Endothelial cell of umbilical vein (primary cell): ENCODE data around the gene BHLHE23. TPM values are rescaled to one million over a fixed set of nuclear protein-coding genes. Genes with fewer than 3 reads are reported as not detected.

Experiments used
- BruUV-seq: library from RNA; stranded (reverse); fragments of 400-500 nt; replicated peaks from 2 replicates; lab custom pipeline; 2021; lab: Mats Ljungman, UMichigan
- CTCF ChIA-PET: fragments of 300-600, 350-600 bp; sonication (Branson Sonifier 250); formaldehyde crosslinking; loops from one replicate; lab custom pipeline; 2021; ENCODE audit warnings: antibody characterized with exemption, inconsistent platforms; lab: Charles Lee
- POLR2A ChIA-PET: fragments of 300-600, 350-600 bp; sonication (Branson Sonifier 250); formaldehyde crosslinking; loops from one replicate; lab custom pipeline; 2021; ENCODE audit warnings: antibody characterized with exemption, inconsistent platforms; lab: Charles Lee
- DNase-seq: peaks from one replicate; pipeline ENCODE4 v3.0.0-alpha.2; 2011; ENCODE audit warnings: low read depth, low spot score
- FAIRE-seq: peaks from 2 replicates; lab custom pipeline; 2011; peaks lifted over from hg19 to GRCh38; lab: Jason Lieb, UNC
- H2AFZ ChIP-seq: 2 replicates; pipeline ENCODE4 v1.6.0; 2012; ENCODE audit warnings: low read depth, low read length, control low read depth, inconsistent platforms
- H3K27ac ChIP-seq: 2 replicates; pipeline ENCODE4 v1.5.1; 2011; ENCODE audit warnings: low read depth, mild to moderate bottlenecking, control low read depth, low read length, moderate library complexity; ENCODE audit not compliant: insufficient read depth
- H3K27me3 ChIP-seq, 2 experiments: 2 replicates each; pipeline versions ENCODE4 v1.6.0 to v1.6.1; 2011; ENCODE audit warnings: low read length in 2 of 2, mixed read lengths in 1 of 2; ENCODE audit not compliant: control insufficient read depth in 2 of 2, insufficient read depth in 2 of 2
- H3K36me3 ChIP-seq, 2 experiments: 2 replicates in 1 of 2; 3 replicates in 1 of 2; pipeline ENCODE4 v1.5.1; 2011; ENCODE audit warnings: low read length in 2 of 2, mild to moderate bottlenecking in 1 of 2, moderate library complexity in 1 of 2; ENCODE audit not compliant: control insufficient read depth in 2 of 2, insufficient read depth in 2 of 2; ENCODE audit errors: extremely low read depth in 1 of 2
- H3K4me1 ChIP-seq: 3 replicates; pipeline ENCODE4 v1.5.1; 2011; ENCODE audit warnings: mild to moderate bottlenecking, low read length; ENCODE audit not compliant: control insufficient read depth, insufficient read depth; ENCODE audit errors: extremely low read depth
- H3K4me2 ChIP-seq: 2 replicates; pipeline ENCODE4 v1.6.1; 2011; ENCODE audit warnings: low read length, control low read depth, mixed read lengths; ENCODE audit not compliant: insufficient read depth
- H3K4me3 ChIP-seq, 3 experiments: fragments of 200-600 bp in 1 of 3; sonication (generic), shearing (Covaris generic) in 1 of 3; replicated peaks in 1 of 3; 2 replicates each; pipeline ENCODE4 v1.5.1; 2011 to 2016; ENCODE audit warnings: control low read depth in 3 of 3, low read length in 3 of 3, mild to moderate bottlenecking in 2 of 3, inconsistent platforms in 1 of 3, low read depth in 1 of 3, moderate library complexity in 1 of 3; ENCODE audit not compliant: insufficient read depth in 1 of 3
- H3K79me2 ChIP-seq: 2 replicates; pipeline ENCODE4 v1.6.0; 2012; ENCODE audit warnings: low read length, inconsistent platforms; ENCODE audit not compliant: control insufficient read depth, insufficient read depth
- H3K9ac ChIP-seq: replicated peaks from 2 replicates; pipeline ENCODE3; 2011; ENCODE audit warnings: low read length, control low read depth; ENCODE audit not compliant: insufficient read depth; ENCODE audit errors: extremely low read depth
- H3K9me1 ChIP-seq: replicated peaks from 3 replicates; pipeline ENCODE4 v1.6.0; 2011; ENCODE audit warnings: mild to moderate bottlenecking, low read length; ENCODE audit not compliant: control insufficient read depth, insufficient read depth; ENCODE audit errors: extremely low read depth
- H3K9me3 ChIP-seq: replicated peaks from 2 replicates; pipeline ENCODE4 v1.5.1; 2012; ENCODE audit warnings: low read length, inconsistent platforms; ENCODE audit not compliant: control insufficient read depth, insufficient read depth
- H4K20me1 ChIP-seq: replicated peaks from 2 replicates; pipeline ENCODE3; 2011; ENCODE audit warnings: mild to moderate bottlenecking, low read length; ENCODE audit not compliant: control insufficient read depth, insufficient read depth; ENCODE audit errors: extremely low read depth
- EZH2 ChIP-seq: IDR thresholded peaks from 2 replicates; pipeline ENCODE4 v1.6.1; 2012; ENCODE audit warnings: borderline replicate concordance, low read depth, mild to moderate bottlenecking, moderate library complexity, low read length, inconsistent platforms; ENCODE audit not compliant: severe bottlenecking
- FOS ChIP-seq: IDR thresholded peaks from 2 replicates; pipeline ENCODE4 v1.6.1; 2011; ENCODE audit warnings: mild to moderate bottlenecking, low read length, moderate library complexity, borderline replicate concordance; ENCODE audit not compliant: insufficient read depth
- GATA2 ChIP-seq: IDR thresholded peaks from 2 replicates; pipeline ENCODE4 v1.7.0; 2011; ENCODE audit warnings: low read depth, mild to moderate bottlenecking, moderate library complexity, mixed read lengths, low read length; ENCODE audit not compliant: insufficient read length, insufficient read depth
- JUN ChIP-seq: IDR thresholded peaks from 2 replicates; pipeline ENCODE4 v1.6.1; 2011; ENCODE audit warnings: borderline replicate concordance, low read depth; ENCODE audit not compliant: insufficient read length, insufficient read depth
- MYC ChIP-seq: IDR thresholded peaks from one replicate; pipeline ENCODE4 v1.6.1; 2011; ENCODE audit warnings: mild to moderate bottlenecking, low read depth, low read length
- POLR2A ChIP-seq: IDR thresholded peaks from 2 replicates; pipeline ENCODE4 v1.6.1; 2012; ENCODE audit warnings: low read depth, mild to moderate bottlenecking, control low read depth, low read length
- POLR2AphosphoS5 ChIP-seq: IDR thresholded peaks from 2 replicates; pipeline ENCODE4 v1.6.1; 2012; ENCODE audit warnings: low read depth, mild to moderate bottlenecking, control low read depth, low read length, moderate library complexity; ENCODE audit not compliant: insufficient read depth
- dilution Hi-C: fragments of 300-500 bp; cut with MboI; formaldehyde crosslinking; loops from one replicate; pipeline ENCODE4 v1.15.0; 2019; ENCODE audit warnings: low sequenced_read_pairs; ENCODE audit not compliant: extremely low pct_ligation_motif_present
- intact Hi-C: fragments of 100-400 bp; cut with micrococcal nuclease; formaldehyde crosslinking; loops from one replicate; pipeline ENCODE4 v1.10.0; 2022
- polyA plus RNA-seq, 4 experiments: library from polyadenylated mRNA; depleted of rRNA in 3 of 4; stranded (reverse) in 3 of 4; unstranded in 1 of 4; fragments of >200 nt; gene quantifications; 2 replicates each; pipeline versions ENCODE4 v1.2.1 to v1.2.3, GENCODE V29; 2011 to 2012; ENCODE audit warnings: missing spikeins in 1 of 4
- total RNA-seq: library from RNA; stranded (reverse); gene quantifications from 2 replicates; pipeline ENCODE4 v1.2.3, GENCODE V29; 2021
- TF ChIP-seq, protein P1 (sequence below): IDR thresholded peaks from 2 replicates; pipeline ENCODE4 v1.6.1; 2011; ENCODE audit not compliant: insufficient read depth, insufficient read length
- TF ChIP-seq, protein P2 (sequence below), 2 donors: IDR thresholded peaks; 1 replicate in 1 of 2; 2 replicates in 1 of 2; pipeline ENCODE4 v1.5.1; 2011; ENCODE audit warnings: low read length in 2 of 2, mild to moderate bottlenecking in 2 of 2, moderate library complexity in 2 of 2, control low read depth in 1 of 2, inconsistent platforms in 1 of 2, low read depth in 1 of 2; ENCODE audit not compliant: insufficient read depth in 1 of 2; ENCODE audit errors: extremely low read depth in 1 of 2

The BHLHE23 gene
- total and polyA plus RNA-seq, 2 donors (not counting 3 experiments of a cell fraction or from before 2014, with no cell fraction given) = not detected

DNA sequence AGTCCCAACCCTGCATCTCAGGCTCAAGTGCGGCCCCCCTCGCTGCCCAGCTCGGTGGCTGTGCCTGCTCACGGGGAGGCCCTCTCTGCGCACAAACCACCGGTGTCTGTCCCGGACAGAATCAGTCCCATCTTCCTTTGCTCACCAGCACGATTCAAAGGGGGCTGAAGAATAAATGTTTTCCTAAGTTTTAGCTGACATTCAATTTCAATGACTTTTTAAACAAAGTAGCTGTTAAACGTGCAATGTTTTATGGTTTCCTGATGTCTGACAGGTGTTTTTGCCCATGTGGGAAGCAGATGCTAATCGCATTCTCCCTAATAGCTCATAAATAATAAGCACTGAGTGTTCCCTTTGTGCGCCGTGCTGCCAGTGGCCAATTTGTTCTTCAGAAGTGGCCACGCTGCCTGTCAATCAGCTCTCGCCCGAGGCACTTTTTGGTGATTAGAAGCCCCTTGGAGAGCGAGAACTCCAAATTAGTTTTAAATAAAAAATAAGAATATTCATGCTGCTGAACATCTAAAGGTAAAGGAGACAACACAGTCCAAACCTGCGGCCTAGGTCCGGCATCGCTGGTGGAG, 26.3 kb downstream of the BHLHE23 start:
- CTCF ChIA-PET = interaction anchor here (1.1 to 4.0 kb wide), 2 partner anchors 8 to 28 kb away, joined by 3 to 18 read pairs; no protein-coding TSS in a partner anchor
- no peaks in the 10 kb centered on the region for H3K79me2 ChIP-seq
- peaks cover 21 to 24% of the 10 kb centered on the region in 2 experiments for H3K27me3 ChIP-seq
- no peaks in the 10 kb centered on the region for H4K20me1 ChIP-seq
- H3K4me1 ChIP-seq = no peaks in the 10 kb centered on the region
- no peak for TF ChIP-seq FOS
- TF ChIP-seq, protein P1, sequence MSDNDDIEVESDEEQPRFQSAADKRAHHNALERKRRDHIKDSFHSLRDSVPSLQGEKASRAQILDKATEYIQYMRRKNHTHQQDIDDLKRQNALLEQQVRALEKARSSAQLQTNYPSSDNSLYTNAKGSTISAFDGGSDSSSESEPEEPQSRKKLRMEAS = no peak
- TF ChIP-seq POLR2AphosphoS5 = no peak
- no peak for TF ChIP-seq GATA2
- no peak for TF ChIP-seq EZH2
- TF ChIP-seq MYC = no peak
- TF ChIP-seq, protein P2, sequence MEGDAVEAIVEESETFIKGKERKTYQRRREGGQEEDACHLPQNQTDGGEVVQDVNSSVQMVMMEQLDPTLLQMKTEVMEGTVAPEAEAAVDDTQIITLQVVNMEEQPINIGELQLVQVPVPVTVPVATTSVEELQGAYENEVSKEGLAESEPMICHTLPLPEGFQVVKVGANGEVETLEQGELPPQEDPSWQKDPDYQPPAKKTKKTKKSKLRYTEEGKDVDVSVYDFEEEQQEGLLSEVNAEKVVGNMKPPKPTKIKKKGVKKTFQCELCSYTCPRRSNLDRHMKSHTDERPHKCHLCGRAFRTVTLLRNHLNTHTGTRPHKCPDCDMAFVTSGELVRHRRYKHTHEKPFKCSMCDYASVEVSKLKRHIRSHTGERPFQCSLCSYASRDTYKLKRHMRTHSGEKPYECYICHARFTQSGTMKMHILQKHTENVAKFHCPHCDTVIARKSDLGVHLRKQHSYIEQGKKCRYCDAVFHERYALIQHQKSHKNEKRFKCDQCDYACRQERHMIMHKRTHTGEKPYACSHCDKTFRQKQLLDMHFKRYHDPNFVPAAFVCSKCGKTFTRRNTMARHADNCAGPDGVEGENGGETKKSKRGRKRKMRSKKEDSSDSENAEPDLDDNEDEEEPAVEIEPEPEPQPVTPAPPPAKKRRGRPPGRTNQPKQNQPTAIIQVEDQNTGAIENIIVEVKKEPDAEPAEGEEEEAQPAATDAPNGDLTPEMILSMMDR (IDR thresholded peaks at IDR 0.05; ENCODE audit: extremely low read depth in 1 of 2, insufficient read depth in 1 of 2, low read depth in 1 of 2, low read length in 2 of 2) = no peak
- no peak for TF ChIP-seq POLR2A
- TF ChIP-seq JUN = no peak
- DNase-seq (no peak), FAIRE-seq (no peak)
- no TSS peak for BruUV-seq
- H3K4me3 ChIP-seq = no peak overlapping the region
- H3K4me2 ChIP-seq = no peak overlapping the region
- no peaks in the 10 kb centered on the region for H3K9me3 ChIP-seq
- H2AFZ ChIP-seq = no peak overlapping the region
- intact Hi-C loops (no loop called here), dilution Hi-C loops (no loop called here)
- H3K9ac ChIP-seq = no peak overlapping the region
- no peaks in the 10 kb centered on the region for H3K36me3 ChIP-seq
- H3K27ac ChIP-seq = no peak overlapping the region
- no peaks in the 10 kb centered on the region for H3K9me1 ChIP-seq
- POLR2A ChIA-PET = no interaction called here
